Measurements from ENCODE around the gene RDH8. TPM values are rescaled to one million over a fixed set of nuclear protein-coding genes. Genes with fewer than 3 reads are reported as not detected.
A peak's percentile ranks its signal among the peaks of the same experiment; 100 is the strongest.

RDH8 gene
- polyA plus RNA-seq, 1 donor (not counting 4 experiments of a cell fraction or from before 2014, with no cell fraction given): not detected

GRCh38 chr19:10026744-10027143, 13.5 kb downstream of the RDH8 start:
- H3K27ac ChIP-seq (ENCODE audit: control insufficient read depth, insufficient read depth, low read length): no peak overlapping the region

GRCh38 chr19:10027158-10027997, 14.1 kb downstream of the RDH8 start:
- Histone ChIP-seq H3K4me3 (ENCODE audit: control insufficient read depth in 2 of 3, extremely low read depth in 1 of 3, insufficient read depth in 2 of 3, low read depth in 1 of 3, low read length in 3 of 3) (no peak overlapping the region), H3K79me2 (ENCODE audit: control insufficient read depth, insufficient read depth, low read length) (no peaks in the 10 kb centered on the region), H3K9ac (ENCODE audit: control insufficient read depth, extremely low read depth, insufficient read depth, low read length) (no peak overlapping the region), H3K4me2 (ENCODE audit: control insufficient read depth, extremely low read depth, insufficient read depth, low read depth, low read length) (peak overlapping the region; percentile 59), H4K20me1 (ENCODE audit: control insufficient read depth, extremely low read depth, insufficient read depth, low read length) (no peaks in the 10 kb centered on the region), H3K27ac (ENCODE audit: control insufficient read depth, insufficient read depth, low read length) (no peak overlapping the region), H3K36me3 (ENCODE audit: control insufficient read depth in 2 of 2, extremely low read depth in 1 of 2, insufficient read depth in 2 of 2, low read length in 2 of 2) (no peaks in the 10 kb centered on the region), H3K4me1 (ENCODE audit: control insufficient read depth, extremely low read depth, insufficient read depth, low read length) (peaks cover 9% of the 10 kb centered on the region), H3K9me3 (ENCODE audit: control insufficient read depth, low read depth, low read length) (no peaks in the 10 kb centered on the region), H2AFZ (ENCODE audit: control insufficient read depth, low read length) (no peak overlapping the region), H3K27me3 (ENCODE audit: control insufficient read depth, extremely low read depth, insufficient read depth, low read length) (peaks cover 31% of the 10 kb centered on the region), H3K9me1 (ENCODE audit: control insufficient read depth, extremely low read depth, insufficient read depth, low read length) (no peaks in the 10 kb centered on the region)
- dilution Hi-C loops (cut with MboI; ENCODE audit: extremely low pct_ligation_motif_present, low sequenced_read_pairs): no loop called here
- TF ChIP-seq EZH2 (IDR thresholded peaks at IDR 0.05; ENCODE audit: low read length): no peak
- TF ChIP-seq CTCF (optimal IDR thresholded peaks at IDR 0.05 in 1 of 3, IDR thresholded peaks at IDR 0.05 in 1 of 3, conservative IDR thresholded peaks at IDR 0.05 in 1 of 3; ENCODE audit: extremely low read depth in 1 of 3, insufficient read depth in 2 of 3, low read length in 3 of 3): peak; percentile 81 to 97 (median 96)
- FAIRE-seq: peak; percentile 76
- DNase-seq (ENCODE audit: low read depth, low spot score): peak; percentile 79

More at GRCh38 chr19:10026744-10027143, 13.5 kb downstream of the RDH8 start:
- H3K9ac ChIP-seq (ENCODE audit: control insufficient read depth, extremely low read depth, insufficient read depth, low read length): no peak overlapping the region
- peaks cover 24% of the 10 kb centered on the region for H3K27me3 ChIP-seq (ENCODE audit: control insufficient read depth, extremely low read depth, insufficient read depth, low read length)
- dilution Hi-C loops (cut with MboI; ENCODE audit: extremely low pct_ligation_motif_present, low sequenced_read_pairs): no loop called here
- H4K20me1 ChIP-seq (ENCODE audit: control insufficient read depth, extremely low read depth, insufficient read depth, low read length): no peaks in the 10 kb centered on the region
- peaks cover 9% of the 10 kb centered on the region for H3K4me1 ChIP-seq (ENCODE audit: control insufficient read depth, extremely low read depth, insufficient read depth, low read length)
- TF ChIP-seq EZH2 (IDR thresholded peaks at IDR 0.05; ENCODE audit: low read length): no peak
- TF ChIP-seq CTCF (optimal IDR thresholded peaks at IDR 0.05 in 1 of 3, IDR thresholded peaks at IDR 0.05 in 1 of 3, conservative IDR thresholded peaks at IDR 0.05 in 1 of 3; ENCODE audit: extremely low read depth in 1 of 3, insufficient read depth in 2 of 3, low read length in 3 of 3): no peak
- FAIRE-seq (no peak), DNase-seq (ENCODE audit: low read depth, low spot score) (no peak)
- no peaks in the 10 kb centered on the region for H3K9me3 ChIP-seq (ENCODE audit: control insufficient read depth, low read depth, low read length)
- no peak overlapping the region for H3K4me3 ChIP-seq (ENCODE audit: control insufficient read depth in 2 of 3, extremely low read depth in 1 of 3, insufficient read depth in 2 of 3, low read depth in 1 of 3, low read length in 3 of 3)
- no peak overlapping the region for H3K4me2 ChIP-seq (ENCODE audit: control insufficient read depth, extremely low read depth, insufficient read depth, low read depth, low read length)
- H3K79me2 ChIP-seq (ENCODE audit: control insufficient read depth, insufficient read depth, low read length): no peaks in the 10 kb centered on the region
- H3K9me1 ChIP-seq (ENCODE audit: control insufficient read depth, extremely low read depth, insufficient read depth, low read length): no peaks in the 10 kb centered on the region
- no peak overlapping the region for H2AFZ ChIP-seq (ENCODE audit: control insufficient read depth, low read length)
- no peaks in the 10 kb centered on the region for H3K36me3 ChIP-seq (ENCODE audit: control insufficient read depth in 2 of 2, extremely low read depth in 1 of 2, insufficient read depth in 2 of 2, low read length in 2 of 2)

All from keratinocyte (primary cell).